Measurements from ENCODE around the gene OCRL.
"Not testable (repeated sequence)": the region's sequence is repeated elsewhere in the genome, so short reads cannot be mapped to it uniquely, and the experiment has no call there.

Gene OCRL

DNA sequence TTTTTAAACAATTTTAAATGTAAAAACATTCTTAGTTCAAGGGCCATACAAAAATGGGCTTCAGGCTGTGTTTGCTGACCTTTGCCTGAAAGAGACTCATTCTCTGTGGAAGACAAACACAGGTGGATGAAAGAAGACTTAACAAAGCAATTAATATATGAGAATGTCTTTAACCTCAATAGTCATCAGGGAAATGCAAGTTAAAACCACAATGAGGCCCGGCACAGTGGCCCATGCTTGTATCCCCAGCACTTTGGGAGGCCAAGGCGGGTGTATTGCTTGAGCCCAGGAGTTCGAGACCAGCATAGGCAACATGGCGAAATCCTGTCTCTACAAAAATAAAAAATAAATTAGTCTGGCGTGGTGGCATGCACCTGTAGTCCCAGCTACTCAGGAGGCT is 9.6 kb upstream of the OCRL start:
- no peak for DNase-seq (ENCODE audit: low read depth, low spot score)
- no peak overlapping the region for H3K4me3 ChIP-seq (ENCODE audit: low read length)

DNA sequence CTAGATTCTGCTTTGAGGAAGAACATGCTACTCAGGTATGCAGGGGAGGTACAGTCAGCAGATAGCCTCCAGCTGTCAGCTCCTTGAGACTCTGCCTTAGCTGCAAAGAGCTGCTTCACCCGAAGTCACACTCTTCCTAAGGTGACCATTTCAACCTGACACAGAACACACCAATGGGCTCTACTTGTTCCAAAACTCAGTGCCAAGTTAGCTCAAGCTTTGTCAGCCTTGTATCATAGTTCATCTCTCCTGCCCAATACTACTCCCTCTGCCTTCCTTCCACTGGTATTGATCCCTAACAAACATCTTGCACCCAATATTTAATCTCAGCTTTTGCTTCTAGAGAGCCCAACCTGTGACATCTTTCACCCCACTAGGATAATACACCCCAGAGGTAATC is 8.9 kb upstream of the OCRL start:
- no peak overlapping the region for H3K4me3 ChIP-seq (ENCODE audit: low read length)
- no peak for DNase-seq (ENCODE audit: low read depth, low spot score)

DNA sequence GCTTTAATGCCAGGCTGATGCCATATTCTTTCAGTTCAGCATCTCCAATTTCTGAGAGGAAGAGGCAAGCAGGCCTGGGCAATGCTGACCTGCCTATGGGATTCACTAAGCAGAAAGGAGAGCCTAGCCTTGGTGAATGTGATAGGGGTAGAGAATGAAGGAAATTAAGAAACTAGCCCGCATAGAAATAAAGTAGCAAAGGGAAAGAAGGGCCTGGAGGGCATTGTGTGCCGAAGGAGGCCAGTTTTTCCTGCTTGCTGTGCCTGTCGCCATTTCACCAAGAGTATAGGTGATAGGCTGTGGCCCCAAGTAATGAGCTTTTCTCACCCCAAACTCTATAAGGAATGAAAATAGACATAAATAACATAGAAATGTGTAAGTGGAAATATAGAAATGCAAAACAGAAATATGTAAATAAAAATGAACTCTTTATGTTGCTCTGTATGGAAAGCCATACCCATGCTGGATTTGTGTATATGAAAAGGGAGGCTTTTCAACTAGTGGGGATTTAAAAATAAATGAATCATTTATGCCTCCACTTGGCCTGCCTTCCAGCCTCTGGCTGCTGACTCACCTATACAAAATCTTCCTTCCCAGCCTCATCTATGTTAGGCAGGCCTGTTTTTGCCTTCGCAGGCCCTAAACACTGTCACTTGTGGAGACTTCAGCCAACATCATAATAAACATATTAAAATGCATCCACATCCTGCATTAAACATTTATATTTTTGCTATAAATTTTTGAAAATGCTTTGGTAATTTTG is 5.1 kb upstream of the OCRL start:
- no peak overlapping the region for H3K4me3 ChIP-seq (ENCODE audit: low read length)
- DNase-seq (ENCODE audit: low read depth, low spot score) = no peak

DNA sequence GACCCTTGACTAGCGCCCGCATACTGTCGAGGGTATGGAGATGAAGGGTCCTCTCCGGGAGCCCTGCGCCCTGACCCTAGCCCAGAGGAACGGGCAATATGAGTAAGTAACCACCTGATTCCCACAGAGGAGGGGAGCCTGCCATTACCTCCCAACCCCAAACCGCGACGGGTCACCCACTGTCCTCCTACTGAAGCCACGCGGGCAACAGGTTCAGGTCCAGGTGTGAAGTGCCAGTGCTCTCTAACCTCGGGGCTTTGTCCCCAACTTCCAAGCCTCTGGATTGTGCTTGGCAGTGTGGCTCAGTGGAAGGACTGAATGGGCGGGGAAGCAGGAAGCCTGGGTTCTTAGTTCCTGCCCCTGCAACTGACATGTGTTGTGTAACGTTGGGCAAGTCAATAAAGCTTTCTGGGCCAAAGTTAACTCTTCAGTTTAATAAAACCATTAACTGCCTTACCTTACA is 694 bp downstream of the OCRL start:
- DNase-seq (ENCODE audit: low read depth, low spot score) = no peak
- H3K4me3 ChIP-seq (ENCODE audit: low read length) = peak overlapping the region; percentile 55

DNA sequence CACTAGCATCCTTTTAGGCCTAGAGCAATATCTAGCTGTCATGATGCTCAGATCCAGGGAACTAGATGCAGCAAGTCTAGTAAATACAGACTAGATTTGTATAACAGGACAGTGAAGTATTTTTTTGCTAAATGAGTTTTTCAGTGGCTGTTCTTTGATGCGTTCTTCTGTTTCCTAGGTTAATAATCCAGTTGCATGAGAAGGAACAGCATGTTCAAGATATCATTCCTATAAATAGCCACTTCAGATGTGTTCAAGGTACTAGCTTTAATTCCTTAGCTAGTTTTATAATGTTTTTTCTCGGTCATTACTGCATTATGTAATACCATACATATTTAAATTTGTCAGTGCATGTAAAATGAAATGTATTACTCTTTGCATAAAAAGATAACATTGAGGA is 4.7 kb downstream of the OCRL start:
- H3K4me3 ChIP-seq (ENCODE audit: low read length) = no peak overlapping the region
- DNase-seq (ENCODE audit: low read depth, low spot score) = no peak

DNA sequence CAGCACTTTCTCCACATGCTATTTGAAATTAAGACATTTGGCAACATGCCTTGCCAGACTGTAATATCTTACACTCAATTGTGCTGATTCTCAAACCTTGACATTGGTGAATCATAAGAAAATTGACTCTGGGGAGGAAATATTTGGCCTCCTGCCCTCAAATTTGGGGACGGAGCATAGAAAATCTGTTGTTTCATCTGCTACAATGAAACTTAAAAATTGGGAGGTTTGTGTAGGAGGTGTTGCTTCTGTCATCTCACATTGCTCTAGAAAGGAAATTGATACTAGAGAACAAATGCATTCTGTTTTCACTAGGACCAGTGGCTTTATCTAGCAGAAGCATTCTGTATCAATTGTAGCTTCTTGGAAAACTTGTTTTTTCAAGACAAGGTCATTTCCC is 5.3 kb downstream of the OCRL start:
- no peak overlapping the region for H3K4me3 ChIP-seq (ENCODE audit: low read length)
- no peak for DNase-seq (ENCODE audit: low read depth, low spot score)

DNA sequence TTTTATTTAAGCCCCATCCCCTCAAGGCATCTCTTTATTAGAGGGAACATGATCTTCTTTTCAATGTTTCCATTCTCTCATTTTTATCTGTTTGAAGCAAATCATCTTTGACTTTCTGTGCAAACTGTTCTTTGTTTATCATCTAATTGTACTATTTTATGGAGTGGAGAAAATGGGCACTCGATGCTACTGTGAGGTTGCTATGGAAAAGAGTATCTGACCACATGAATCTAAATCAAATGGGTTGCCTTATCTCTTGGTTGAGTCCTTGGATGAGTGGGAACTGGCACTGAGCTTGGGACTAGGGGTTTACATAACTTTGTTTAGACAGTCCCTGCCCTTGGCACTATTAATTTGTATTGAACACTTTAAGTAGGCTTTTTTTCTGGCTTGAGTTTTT is 9.1 kb downstream of the OCRL start:
- DNase-seq (ENCODE audit: low read depth, low spot score) = no peak
- H3K4me3 ChIP-seq (ENCODE audit: low read length) = no peak overlapping the region

DNA sequence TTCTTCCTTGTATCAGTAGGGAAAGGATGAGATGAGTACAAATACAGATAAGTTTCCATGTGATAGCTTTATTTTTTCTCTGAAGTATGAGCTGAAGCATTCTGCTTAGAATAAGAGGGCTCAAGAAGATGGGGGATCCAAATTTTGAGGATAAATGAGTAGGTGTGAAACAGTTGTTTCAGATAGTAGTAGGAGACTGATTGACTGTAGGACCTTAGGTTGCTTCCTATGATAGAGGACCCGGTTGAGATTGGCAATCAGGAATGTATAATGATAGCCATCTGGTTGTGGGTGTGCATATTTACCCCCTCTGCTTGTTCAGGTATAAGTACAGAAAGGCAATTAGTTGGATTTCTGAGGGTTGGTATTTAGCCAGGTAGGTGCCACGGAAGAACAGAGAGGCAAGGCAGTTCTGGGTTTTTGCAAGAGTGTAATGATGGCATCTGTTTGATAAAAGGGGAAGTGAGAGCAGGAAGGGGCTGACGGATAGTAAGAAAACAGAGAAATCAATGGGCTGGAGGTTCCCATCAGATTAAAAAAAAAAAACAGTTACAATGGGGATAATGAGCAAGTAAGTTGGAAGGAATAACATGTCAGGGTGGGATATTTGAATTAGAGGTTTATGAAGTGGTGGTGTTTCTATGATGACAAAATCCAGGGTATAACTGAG is 13.7 kb downstream of the OCRL start:
- DNase-seq (ENCODE audit: low read depth, low spot score) = no peak
- no peak overlapping the region for H3K4me3 ChIP-seq (ENCODE audit: low read length)

DNA sequence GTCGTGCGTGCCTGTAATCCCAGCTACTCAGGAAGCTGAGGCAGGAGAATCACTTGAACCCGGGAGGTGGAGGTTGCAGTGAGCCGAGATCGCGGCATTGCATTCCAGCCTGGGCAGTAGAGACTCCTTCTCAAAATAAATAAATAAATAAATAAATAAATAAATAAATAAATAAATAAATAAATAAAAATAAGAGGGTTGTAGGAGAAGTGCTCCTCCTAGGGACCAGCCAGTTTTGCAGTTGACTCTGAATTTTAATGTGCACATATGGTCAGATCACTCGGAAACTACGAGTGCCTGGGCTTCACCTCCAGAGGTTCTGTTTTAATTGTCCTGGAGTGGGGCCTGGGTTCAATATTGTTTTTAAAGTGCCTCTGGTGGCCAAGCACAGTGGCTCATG is 14.8 kb downstream of the OCRL start:
- not testable (repeated sequence) for H3K4me3 ChIP-seq (ENCODE audit: low read length); DNase-seq (ENCODE audit: low read depth, low spot score)

DNA sequence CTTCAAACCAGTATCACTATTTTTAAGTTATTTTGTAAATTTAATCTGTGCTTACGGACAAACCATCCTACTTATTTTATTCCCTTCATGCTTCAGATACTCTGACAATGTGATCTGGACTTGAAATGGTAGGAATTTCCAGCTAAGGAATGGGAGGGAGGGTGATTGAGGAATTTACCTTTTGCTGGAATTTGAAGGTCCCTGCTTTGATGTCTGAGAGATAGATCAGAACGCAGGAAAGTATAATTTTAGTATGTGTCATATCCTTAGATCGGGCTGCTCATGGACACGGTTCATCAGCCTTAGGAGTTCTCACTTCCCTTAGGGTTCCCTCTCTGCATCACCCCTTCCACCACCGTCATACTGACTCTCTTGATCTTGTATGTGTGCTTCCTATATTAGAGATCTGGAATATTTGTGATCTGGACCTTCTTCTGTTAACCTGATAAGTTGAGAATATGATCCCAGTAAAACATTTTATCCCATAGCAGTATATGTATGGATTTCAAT is 16.8 kb downstream of the OCRL start:
- DNase-seq (ENCODE audit: low read depth, low spot score) = no peak
- no peak overlapping the region for H3K4me3 ChIP-seq (ENCODE audit: low read length)

DNA sequence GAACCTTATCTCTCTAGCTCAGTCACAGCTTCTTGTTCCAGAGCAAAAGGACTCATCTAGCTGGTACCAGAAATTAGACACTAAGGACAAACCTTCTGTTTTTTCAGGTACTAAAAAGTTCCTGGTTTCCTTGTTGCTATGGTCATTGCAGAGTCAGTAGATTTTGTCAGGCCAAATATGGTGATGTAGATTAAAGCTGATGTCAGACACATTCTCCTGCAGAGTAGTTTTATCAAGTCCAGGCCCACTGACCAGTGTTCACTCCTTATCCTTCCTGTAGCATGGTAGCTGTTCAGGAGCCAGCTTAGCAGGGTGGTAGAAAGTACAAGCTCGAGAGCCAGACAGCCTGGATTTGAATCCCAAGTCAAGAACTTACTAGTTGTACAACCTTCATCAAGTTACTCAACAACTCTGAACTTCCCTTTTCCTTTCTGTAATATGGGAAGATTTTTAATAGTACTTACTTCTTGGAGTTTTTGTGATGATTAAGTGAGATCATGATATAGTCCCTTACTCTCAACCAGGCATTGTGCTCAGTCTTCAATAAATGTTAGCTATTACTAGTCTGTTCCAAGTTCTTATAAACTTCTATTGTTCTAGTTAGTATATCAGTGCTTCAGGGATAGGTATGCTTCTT is 17.9 kb downstream of the OCRL start:
- no peak for DNase-seq (ENCODE audit: low read depth, low spot score)
- H3K4me3 ChIP-seq (ENCODE audit: low read length) = no peak overlapping the region

DNA sequence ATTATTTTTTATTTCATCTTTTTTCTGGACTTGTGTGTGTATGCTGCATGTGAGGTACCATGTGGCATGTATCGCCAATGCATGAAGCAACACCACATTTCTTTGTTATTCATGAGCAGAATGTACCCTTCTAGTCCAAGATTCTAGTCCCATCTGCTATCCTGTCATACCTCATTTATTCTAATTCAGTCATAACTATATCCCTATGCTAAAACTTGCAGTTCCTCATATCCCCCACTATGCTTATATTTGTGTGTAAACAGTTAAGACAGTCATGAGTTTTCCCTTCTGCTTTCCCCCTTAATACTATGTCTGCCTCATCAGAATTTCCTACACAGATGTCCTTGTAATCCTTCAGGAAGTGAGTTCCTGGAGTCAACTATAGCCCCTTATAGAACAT is 19.7 kb downstream of the OCRL start:
- H3K4me3 ChIP-seq (ENCODE audit: low read length) = no peak overlapping the region
- DNase-seq (ENCODE audit: low read depth, low spot score) = no peak

DNA sequence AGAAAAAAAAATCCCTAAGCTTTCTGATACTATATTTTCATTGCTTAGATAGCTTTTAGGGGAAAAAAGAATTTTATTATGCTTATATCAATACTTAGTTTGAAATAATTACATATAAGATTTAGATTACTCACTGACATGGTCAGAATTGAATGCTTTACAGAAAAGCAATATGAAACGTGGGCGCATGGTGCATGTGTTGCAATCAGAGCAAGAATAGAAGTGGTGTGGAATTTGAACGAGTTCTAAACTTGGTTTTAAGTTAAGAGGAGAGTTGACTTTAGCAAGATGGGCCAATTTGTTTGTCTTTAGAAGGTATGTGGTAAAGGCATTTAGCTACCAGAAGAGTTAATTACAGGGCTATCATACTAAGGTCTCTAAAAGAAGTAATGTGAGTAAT is 21.4 kb downstream of the OCRL start:
- no peak overlapping the region for H3K4me3 ChIP-seq (ENCODE audit: low read length)
- no peak for DNase-seq (ENCODE audit: low read depth, low spot score)

DNA sequence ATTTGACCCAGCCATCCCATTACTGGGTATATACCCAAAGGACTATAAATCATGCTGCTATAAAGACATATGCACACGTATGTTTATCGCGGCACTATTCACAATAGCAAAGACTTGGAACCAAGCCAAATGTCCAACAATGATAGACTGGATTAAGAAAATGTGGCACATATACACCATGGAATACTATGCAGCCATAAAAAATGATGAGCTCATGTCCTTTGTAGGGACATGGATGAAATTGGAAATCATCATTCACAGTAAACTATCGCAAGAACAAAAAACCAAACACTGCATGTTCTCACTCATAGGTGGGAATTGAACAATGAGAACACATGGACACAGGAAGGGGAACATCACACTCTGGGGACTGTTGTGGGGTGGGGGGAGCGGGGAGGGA is 24.3 kb downstream of the OCRL start:
- not testable (repeated sequence) for DNase-seq (ENCODE audit: low read depth, low spot score)

DNA sequence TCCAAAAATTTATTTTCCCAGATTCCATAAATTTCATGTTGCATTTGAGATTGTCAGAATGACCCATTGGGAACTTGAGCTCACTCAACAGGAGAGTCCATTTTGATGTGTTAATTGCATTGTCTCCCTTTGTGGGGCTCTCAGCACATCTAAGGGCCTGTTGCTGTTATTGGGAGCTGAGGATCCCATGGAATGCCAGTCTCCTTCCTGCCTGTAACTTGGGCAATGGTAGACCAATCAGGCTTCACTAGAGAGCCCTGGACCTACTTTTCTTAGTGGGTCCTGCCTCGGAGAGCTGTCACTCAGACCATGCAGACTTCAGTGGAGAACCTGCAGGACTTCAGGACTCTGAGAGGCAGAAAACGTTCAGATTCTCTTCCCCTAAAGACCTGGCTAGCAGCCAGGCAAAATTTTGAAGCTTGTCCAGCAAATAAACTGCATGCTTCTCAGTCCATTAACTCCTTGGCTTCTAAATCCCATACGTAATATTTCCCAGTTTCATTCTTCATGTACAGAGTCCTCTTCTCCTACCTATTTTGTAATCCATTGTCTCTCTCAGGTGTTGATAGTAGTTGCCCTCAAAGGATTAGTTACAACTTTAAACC is 25.1 kb downstream of the OCRL start:
- no peak overlapping the region for H3K4me3 ChIP-seq (ENCODE audit: low read length)
- no peak for DNase-seq (ENCODE audit: low read depth, low spot score)

More for the DNA sequence above, 24.3 kb downstream of the OCRL start:
- not testable (repeated sequence) for H3K4me3 ChIP-seq (ENCODE audit: low read length)

DNA sequence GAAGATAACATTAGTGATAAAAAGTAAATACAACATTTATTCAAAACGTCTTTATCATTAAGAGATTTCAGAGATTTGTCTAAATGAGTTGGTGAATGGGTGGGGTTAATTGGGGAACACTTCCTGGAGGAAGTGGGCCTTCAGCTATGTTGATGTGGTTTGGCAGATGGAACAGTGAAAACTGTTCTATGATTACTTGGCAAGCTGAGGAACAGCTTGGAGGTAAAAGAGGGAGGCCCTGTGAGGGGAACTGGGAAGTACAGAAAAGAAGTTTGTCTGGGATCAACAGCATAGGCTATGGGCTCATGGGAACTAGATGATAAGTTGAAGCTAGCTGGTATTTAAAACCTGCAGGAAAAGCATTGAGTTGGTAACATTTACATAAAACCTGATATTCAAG is 26.0 kb downstream of the OCRL start:
- no peak for DNase-seq (ENCODE audit: low read depth, low spot score)
- H3K4me3 ChIP-seq (ENCODE audit: low read length) = no peak overlapping the region

DNA sequence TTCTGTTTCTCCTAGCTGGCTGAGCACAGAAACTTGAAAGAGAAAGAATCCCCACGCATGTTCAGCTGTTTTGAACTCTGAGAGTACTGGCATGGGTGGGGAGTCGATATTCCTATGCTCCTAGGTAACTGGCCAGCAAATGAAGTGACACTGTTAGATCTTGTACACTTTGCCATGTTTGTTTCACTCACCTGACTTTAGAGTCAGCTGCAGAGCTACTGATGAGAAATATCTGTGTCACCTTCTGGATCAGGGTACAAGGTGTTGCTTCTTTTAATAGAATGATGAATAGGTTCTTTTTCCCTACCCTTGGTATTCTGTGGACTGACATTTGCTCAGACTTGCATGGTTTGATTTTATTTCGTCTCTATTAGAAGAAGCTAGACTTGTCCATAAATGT is 28.3 kb downstream of the OCRL start:
- H3K4me3 ChIP-seq (ENCODE audit: low read length) = no peak overlapping the region
- no peak for DNase-seq (ENCODE audit: low read depth, low spot score)

DNA sequence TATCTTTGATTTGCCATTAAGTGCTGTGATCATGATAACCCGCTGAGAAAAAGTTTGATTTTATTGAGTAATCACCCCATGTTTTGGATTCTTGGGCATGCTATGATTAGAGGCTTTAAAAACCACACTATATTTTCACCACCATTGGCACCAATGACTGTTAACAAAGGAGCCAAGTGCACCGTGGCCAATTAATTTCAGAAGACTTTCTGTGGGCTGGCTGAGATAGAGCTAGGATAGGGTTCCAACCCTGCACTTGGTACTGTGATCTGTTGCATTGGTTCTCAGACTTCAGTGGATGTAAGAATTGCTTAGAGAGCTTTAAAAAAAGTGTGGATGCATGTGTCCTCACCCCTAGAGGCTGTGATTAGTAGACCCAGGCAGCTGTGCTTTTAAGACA is 32.4 kb downstream of the OCRL start:
- no peak for DNase-seq (ENCODE audit: low read depth, low spot score)
- no peak overlapping the region for H3K4me3 ChIP-seq (ENCODE audit: low read length)

DNA sequence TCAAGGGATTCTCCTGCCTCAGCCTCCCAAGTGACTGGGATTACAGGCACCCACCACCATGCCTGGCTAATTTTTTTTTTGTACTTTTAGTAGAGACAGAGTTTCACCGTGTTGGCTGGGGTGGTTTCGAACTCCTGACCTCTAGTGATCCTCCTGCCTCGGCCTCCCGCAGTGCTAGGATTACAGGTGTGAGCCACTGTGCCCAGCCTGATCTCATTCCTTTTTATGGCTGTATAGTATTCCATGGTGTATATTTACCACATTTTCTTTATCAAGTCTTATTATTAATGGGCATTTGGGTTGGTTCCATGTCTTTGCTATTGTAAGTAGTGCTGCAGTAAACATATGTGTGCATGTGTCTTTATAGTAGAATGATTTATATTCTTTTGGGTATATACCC is 33.6 kb downstream of the OCRL start:
- not testable (repeated sequence) for DNase-seq (ENCODE audit: low read depth, low spot score); H3K4me3 ChIP-seq (ENCODE audit: low read length)

DNA sequence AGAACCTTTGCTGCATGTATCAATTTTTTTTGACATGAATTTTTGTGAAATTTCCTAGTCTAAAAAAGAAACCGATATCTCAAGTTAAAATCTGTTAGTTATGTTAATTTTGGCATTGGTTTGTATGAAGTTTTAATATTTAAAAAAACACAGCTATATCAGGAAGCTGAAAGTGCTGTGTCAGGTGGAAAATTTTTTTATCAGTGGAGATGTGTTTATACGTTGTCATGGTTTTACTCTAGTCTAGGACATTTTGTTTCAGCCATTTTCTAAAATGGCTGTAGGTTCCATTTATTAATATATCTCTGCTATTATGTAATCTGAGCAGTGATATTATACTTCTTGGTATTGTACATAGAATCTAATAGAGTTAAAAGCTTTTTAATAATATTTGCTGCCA is 34.2 kb downstream of the OCRL start:
- DNase-seq (ENCODE audit: low read depth, low spot score) = no peak

More for the DNA sequence above, 34.2 kb downstream of the OCRL start:
- H3K4me3 ChIP-seq (ENCODE audit: low read length) = no peak overlapping the region

Data from Jurkat, Clone E6-1 (cell line).